ENCODE results near the gene PCDH1.

Gene PCDH1

DNA sequence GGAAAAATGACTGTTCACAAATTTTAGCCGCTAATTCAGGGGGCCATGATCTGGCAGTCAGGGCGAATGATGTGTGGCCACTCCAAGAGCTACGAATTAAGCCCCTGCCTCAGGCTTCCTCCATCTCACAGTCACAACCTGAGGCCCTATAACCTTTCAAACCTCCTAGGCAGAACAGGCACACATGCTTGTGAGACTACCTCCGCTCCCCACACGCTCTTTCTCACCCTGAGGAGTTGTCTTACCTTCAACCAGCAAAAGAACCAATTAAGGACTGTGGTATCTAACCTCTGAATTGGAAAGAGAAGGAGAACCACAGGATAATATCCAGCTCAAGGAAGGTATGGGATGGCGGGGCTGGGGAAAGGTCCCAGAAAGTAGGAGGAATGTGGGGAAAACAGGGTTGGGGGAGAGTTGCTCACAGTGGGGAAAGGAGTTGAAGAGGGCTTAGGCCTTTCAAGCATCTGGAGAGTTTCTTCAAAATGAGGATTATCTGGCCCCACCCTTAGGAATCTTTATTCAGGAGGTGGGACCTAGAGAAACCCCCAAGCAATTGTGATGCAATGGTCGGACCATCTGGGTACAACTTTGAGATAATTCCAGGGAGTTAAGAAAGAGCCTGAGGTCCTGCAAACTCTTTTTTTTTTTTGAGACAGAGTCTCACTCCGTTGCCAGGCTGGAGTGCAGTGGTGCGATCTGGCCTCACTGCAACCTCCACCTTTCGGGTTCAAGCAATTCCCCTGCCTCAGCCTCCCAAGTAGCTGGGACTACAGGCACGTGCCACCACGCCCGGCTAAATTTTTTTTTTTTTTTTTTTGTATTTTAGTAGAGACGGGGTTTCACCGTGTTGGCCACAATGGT lies 5.5 kb downstream of the PCDH1 start:
- no peak for DNase-seq

DNA sequence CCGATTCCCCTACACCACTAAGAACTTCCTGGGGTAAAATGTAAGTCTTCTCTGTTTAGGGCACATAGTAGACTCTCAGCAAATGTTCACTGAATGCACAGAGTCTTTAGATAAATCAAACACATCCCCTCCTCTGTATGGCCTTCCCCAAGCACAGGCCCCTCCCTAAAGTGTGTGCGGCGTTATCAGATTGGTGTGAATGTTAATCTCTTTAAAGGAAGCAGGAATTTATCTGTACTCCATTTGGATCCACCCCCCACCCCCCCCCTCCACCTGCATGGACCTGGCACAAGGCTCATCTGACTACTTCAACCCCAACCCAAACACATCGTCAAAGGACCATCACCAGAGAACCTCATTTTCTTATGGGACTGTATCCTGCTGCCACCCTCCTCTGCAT lies 6.3 kb downstream of the PCDH1 start:
- DNase-seq = no peak

DNA sequence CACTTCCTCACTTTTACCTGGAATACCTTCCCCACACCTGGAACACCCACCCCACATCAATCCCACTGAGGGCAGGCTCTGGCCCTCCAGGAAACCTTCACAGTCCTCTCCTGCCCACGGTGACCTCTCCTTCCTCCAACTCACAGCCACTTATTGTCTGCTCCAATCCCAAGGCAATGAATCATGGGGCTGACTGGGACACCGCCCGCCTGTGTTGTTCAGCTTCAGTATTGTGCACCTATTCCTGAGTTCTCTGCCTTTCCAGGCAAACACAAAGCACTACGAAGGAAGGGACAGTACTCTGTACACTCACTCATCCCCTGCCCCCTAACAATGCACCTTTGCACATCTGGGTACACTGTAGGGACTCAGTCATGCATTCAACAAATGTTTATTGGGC lies 7.3 kb downstream of the PCDH1 start:
- no peak for DNase-seq

DNA sequence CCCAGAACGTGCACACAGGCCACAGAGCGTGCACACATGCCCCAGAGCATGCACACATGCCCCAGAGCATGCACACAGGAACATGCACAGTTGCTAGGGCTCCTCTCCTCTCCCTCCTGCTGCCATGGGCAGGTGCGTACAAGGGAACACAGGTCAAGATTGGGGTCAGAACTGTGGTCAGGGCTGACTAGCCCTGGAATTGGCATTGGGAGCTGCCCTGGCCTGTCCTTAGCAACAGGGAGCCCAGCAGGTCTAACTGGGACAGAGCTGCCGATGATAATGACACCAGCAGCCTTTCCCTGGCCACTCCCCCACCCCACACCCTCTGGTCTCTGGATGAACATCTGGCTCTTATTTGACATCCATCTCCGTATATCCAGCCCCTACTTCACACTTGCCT lies 8.0 kb downstream of the PCDH1 start:
- no peak for DNase-seq

DNA sequence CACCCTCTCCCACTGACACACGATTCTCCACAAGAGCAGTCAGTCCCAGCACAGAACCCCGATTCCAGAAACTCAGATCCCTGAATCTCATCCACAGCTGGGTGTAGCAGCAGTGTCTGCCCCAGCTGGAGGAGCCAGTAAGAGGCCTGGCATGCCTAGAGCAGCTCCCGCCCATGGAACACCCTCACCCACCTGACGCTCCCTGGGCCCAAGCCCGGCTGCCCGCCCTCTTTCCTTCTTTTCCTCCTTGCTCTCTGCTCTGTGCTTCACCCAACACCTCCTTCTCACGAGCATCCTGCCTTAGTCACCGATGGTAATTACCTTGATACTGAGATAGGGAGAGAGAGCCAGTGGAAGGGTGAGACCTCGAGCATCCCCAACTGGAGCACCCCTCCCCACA lies 8.7 kb downstream of the PCDH1 start:
- no peak for DNase-seq

DNA sequence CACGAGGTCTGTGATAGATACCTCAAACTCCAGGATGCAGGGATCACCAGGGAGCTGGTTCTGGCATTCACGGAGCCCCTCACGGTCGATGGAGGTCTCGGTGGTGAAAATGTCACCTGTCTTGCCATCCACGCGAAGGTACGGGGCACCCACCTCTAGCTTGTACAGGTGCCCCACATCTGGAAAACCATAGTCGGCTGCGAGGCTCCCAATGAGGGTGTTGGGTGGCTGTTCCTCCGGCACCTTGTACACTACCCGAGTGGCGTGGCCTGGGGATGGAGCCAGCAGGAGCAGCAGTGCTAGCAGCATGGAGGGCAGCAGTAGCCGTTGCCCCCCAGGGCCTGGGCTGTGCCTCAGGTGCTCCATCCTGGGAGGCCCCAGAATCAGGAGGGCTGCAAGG lies 9.2 kb downstream of the PCDH1 start:
- DNase-seq = no peak

DNA sequence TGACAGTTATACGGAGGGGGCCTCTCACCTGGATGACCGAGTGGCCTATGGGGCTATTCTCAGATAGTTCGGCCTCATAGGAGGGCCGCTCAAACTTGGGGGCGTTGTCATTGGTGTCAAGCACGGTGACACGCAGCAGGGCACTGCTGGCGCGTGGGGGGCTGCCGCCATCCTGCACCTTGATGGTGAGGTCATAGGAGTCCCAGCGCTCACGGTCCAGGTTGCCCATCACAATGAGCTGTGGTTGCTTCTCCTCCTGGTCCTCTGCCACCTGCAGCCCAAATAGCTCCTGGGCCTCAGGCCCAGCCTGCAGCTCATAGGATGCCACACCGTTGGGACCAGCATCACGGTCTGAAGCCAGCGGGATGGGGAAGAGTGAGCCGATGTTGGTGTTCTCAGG lies 9.7 kb downstream of the PCDH1 start:
- DNase-seq = no peak

DNA sequence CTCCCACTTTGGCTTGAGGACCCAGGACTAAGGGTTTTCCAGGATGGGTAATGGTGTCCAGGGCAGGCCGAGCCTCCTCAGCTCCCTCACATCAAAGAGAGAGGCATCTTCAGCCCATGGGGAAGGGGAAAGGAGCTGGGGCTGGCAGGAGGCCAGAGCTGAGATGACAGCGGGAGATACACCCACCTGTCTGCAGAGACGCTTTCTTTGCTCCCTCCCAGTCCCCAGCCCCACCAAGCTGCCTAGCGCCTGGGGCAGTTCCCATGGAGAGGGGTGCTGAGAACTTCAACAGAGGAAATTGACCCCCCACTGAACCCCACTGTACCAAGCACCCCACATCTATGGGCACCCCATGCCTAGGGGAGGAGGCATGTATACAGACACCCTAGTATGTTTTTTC lies 10.6 kb downstream of the PCDH1 start:
- DNase-seq = no peak

DNA sequence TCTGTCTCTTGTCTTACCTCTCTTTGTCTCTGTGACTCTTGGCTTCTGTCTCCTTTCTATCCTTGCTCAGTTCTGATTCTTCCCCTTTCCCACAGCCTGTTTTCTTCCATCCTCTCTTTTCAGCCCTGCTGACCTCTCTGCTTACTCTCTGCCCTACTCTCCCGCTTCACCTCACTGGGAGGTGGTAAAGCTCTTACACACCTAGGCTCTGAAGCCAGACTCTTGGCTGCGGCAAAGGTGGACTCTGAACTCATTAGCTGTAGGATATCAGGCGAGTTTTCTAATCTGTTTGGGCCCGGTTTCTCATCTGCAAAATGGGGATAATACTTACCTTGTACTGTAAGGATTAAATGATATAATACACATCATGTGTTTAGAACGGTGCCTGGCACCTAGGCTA lies 11.1 kb downstream of the PCDH1 start:
- no peak for DNase-seq

DNA sequence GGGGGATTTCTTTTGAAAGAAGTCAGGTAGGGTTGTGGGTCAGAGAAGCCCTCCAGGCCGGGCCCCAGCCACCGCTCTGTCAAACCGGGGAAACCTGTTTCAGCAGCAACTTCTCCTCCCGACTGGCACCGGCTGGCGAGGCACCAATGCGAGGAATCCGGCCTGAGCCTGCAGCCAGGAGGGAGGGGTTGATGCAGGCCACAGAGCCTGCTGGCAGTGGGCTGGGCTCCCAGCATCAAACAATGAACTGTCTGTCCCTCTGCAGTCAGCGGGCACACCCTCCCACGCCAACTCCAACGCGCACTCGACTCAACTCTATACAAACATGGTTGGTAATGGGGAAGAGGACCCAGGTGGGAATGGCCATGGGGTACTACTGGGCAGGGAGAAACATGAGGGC lies 12.1 kb downstream of the PCDH1 start:
- peak; percentile 61 to 75 for DNase-seq

DNA sequence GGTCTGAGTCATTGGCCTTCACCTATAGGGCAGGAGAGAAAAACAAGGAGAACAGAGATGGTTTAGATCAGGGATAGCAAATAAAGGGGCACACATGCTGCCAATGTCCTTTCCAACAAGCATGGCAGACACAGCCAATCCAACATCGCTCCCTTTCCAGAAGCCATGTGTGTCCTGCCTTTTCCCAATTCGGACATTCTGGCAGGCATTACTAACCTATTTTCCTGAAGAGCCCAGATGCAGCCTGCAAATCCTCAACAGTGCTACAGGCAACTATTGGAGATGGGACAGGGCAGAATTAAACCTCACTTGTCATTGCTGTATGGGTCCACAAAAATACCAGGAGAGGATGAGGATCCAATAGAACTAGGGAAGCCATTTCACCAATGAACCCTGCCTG lies 12.8 kb downstream of the PCDH1 start:
- no peak for DNase-seq

DNA sequence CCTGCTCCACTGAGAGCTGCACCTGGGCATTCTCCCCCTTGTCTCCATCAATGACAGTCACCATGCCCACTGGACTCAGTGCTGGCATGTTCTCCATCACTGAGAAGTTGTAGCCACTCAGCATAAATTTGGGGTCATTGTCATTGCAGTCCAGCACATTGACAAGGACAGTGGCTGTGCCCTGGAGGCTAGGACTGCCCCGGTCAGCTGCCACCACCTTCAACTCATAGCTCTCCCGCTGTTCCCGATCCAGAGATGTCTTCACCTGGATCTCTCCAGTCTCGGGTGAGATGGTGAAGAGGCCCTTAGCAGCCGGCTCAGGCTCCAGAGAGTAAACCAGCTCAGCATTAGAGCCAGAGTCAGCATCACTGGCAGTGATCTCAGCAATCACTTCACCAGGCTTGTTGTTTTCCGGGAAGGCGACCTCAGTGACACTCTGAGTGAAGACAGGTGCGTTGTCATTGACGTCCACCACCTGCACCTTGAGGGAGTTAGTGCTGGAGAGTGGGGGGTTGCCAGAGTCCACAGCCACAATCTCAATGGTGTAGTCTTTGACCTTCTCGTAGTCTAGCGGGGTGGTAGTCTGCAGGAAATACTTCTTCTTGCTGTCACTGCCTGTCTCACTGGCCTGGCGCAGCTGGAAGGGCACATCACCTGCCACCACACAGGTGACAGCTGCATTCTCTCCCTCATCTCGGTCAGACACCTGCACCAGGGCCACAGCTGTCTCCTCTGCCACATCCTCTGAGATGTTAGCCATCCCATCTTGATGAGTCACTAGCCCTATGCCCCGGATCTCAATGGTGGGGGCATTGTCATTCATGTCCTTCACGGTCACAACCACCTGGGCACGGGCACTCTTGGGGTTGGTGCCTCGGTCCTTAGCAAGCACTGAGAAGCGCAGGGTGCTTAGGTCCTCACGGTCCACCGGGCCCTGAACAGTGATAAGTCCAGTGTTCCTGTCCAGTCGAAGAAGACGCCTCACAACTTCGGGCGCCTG lies 13.5 kb downstream of the PCDH1 start:
- DNase-seq = no peak

DNA sequence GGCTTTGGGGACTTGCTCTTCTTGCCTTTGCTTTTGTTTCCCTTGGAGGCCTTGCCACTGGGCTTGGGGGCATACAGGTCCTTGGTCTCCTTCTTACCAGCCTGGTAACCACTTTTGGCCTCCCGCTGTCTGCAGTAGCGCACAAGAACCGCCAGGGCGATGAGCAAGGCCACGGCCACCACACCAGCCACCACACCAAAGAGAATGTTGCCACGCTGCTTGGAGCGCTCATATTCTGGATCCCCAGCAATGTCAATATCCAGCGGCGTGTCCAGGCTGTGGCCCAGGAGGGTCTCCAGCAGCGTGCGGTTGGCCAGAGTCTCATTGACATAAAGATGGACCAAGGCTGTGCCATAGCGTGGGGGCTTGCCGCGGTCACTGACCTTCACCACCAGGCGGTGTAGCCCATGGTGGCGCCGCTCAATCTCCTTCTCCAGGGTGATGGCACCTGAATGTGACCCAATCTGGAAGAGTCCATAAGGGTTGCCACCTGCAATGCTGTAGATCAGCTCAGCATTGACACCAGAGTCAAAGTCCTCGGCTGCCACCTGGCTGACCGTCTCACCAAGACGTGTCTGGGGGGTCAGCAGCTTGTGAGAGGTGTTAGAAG lies 14.5 kb downstream of the PCDH1 start:
- DNase-seq = no peak

DNA sequence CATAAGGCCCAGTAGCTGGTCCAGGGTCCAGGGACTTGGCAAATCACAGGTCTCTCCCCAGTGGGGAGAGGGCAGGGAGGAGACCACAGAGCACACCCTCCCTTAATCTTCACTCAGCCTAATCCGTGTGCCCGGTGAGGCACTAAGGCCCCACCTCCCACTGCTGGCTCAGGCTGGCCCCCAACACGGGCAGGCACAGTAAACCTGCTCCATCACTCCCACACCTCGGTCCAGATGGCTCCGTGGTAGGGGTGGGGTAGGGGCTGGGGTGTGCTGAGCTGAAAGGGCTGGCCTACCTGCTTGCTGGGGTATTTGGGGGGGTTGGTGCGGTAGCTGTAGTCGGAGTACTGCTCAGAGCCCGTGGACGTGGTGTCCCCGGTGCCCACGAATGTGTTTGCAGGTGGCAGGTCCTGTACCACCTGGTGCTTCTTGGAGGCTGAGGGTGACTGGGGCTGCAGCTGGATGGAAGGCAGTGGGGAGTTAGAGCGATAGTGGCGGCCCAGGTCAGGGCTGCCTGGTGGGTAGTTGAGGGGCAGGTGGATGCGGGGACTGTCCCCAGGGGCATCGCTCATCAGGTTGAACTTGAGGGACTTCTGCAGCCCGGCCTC lies 15.2 kb downstream of the PCDH1 start:
- no peak for DNase-seq

DNA sequence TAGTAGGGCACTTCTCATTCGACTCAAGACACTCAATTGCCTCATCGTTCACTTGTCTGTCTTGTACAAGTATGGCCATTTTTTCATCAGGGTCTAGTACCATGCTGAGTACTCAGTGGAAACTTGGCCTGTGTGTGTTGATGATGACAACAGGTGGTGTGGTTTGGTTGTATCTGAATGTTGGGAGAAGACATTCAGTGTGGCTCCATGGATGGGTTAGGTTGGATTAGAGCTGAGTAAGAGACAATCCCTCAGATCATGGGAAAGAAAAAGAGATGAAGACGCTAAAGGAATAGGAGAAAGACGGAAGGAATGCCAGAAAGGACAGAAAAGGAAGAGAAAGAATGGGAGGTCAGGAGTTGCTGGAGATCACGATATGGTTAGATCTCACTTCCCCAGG lies 17.0 kb downstream of the PCDH1 start:
- no peak for DNase-seq

DNA sequence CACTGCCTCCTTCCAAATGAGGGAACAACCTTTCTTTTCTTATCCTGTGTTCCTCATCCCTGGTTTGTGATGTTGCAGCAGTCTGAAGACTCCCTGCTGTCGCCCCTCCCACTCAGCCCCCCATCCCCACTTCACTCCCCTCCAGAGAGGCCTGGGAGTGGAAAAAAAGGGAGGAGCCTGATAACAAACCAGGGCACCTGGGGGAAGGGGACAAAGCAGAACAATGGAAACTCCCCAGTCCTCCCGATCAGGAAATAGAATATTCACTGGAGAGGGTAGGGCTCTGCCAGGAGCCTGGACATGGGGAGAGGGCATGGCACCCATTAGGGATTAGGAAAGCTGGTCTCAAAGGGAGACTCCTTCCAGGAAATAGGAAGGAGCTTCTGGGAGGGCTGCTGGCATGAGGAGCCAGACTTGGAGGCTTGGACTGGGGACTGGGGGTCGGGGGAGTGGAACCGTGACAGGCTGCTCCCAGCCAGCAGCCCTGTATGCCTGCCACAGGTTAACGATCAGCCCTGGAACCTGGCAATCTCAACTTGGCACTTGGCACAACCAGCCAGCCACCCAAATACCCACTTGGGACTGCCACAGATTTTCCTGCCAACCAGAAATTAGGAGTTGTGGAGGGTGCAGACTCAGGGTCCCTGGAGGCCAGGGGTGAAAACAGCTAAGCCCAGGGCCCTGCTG lies 20.0 kb downstream of the PCDH1 start:
- DNase-seq = no peak

DNA sequence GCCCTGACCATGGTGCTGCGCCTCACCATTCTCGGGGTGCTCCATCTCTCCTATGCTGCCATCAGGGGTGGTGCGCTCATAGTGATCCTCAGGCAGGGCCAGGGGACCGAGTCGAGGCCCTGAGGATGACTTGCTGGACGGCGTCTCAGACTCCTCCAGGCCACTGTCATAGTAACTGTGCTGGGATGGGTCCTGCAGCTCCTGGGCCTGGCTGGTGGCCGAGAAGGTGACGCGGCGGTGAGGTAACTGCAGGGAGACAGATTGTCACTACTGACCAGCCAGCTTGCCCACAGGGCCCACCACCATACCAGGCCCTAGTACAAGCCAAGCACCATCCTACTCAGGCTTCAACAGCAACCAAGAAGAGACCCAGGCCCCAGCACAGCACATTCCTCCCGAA lies 21.0 kb downstream of the PCDH1 start:
- DNase-seq = peak in 1 of 2 experiments; percentile 10

DNA sequence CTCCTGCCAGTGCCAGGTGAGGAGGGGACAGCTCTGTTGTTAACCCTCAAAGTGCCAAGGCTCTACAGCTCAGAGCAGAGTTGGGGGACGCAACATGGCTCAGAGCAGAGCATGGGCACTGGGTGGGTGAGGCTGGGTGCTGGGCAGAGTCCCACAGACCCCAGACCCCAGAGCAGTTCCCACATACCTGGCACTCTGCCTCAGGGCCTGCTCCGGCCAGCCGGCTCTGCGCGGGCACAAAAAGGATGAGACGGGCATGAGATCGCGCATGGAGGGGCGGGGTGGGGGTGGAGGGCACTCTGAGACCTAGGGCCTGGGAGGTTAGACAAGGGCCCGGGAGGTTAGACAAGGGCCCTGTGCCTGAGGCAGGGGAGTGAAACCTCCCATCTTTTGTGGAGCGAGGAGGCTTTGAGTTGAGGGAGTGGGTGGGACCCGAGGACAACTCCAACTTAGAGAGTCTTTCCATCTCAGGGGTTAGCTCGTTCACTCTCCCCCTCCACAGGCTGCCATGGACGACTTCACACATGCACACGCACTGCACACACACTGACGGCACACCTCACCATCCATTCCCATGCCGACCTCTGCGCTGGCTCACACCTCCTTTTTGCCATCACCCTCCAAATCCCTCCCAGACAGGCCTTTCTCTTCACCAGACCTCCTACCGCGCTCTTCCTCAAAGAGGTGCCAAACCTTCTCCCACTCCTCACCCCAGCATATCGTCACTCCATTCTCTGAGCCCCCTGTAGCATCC lies 22.0 kb downstream of the PCDH1 start:
- DNase-seq = no peak

DNA sequence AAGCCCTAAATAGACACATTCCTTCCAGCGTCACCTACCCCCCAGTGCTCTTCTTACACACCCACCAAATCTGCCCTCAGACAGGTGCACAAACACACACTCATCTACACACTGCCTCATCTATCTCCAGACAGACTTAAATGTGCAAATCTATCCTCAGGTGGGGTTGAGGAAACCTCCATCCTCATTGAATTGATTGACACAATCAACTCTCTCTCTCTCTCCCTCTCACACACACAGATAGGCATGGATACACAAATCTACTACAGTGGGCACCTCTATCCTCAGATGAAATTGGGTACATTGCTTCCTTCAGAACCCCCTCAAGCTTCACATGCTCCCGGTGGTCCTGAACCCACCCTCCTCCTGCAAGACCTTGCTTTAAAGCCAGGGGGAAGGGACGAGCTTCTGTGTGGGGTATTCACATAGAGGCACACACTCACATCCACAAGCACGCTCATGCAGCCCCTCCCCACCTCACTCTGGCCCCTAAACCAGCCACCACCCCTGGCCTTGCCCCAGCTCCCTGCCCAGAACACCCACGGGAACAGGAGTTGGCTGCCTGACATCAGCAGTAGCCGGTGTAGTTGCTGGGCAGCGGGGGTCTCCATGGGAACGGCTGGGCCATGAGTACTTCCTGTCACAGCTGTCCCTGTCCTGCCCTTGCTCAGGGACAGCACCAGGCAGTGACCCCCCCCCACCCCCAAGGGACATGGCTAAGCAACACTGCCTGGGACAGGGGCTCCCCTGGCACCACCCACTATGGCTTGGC lies 22.8 kb downstream of the PCDH1 start:
- no peak for DNase-seq

DNA sequence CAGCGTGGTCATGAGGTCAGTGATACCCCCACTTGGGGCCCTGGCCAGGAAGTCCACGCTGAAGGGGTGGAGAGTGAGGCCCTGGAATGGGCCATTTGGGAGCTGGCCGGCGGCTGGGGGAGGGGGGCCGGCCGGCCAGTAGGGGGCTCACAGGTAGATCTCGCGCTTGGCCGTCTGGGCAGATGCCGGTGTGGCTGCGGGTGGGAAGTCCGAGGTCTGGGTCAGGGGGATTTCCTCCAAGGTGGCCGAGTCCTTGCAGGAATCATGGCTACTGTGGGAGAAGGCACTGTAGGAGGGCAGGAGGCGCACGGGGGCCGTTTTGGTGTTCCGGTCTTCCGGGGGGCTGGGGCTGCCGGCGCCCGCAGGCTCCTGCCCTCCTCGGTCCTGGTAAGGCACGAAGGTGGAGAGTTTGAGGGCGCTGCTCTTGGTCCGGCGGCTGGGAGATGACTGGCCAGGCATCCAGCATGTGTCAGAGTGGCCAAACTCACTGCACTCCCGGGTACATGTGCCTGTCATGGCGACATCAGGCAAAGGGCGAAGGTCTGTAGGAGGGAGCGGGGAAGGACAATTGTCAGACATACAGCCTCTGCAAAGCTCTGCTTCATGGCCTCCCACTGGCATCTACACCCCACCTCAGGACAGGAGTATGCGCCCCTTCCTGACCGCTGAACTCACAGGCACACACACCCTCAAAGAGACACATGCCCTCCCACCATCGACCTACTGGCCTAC lies 24.1 kb downstream of the PCDH1 start:
- no peak for DNase-seq

All from cerebellar nuclear complex (tissue), 1 donor.